Sigmoid colon (tissue), 7 donors: ENCODE data around the gene RAC2. TPM values are rescaled to one million over a fixed set of nuclear protein-coding genes. Genes with fewer than 3 reads are reported as not detected.

ENCODE experiments used
- DNase-seq: peaks from one replicate; pipeline ENCODE4 v3.0.0-alpha.2; 2019
- H3K27ac ChIP-seq, 4 donors: fragments of 200-600 bp; sonication (generic); one replicate each; pipeline ENCODE4 v1.5.1; 2016 to 2019; ENCODE audit warnings: mild to moderate bottlenecking in 1 of 4
- H3K27me3 ChIP-seq, 3 donors: fragments of 200-600 bp; sonication (generic); one replicate each; pipeline ENCODE4 v1.5.1; 2019; ENCODE audit warnings: mild to moderate bottlenecking in 1 of 3
- H3K36me3 ChIP-seq, 4 donors: fragments of 200-600 bp; sonication (generic); one replicate each; pipeline ENCODE4 v1.5.1; 2016 to 2019
- H3K4me1 ChIP-seq, 4 donors: fragments of 200-600 bp; sonication (generic); one replicate each; pipeline ENCODE4 v1.5.1; 2017 to 2019
- H3K4me3 ChIP-seq, 4 donors: fragments of 200-600 bp; sonication (generic); one replicate each; pipeline ENCODE4 v1.5.1; 2017 to 2019; ENCODE audit warnings: mild to moderate bottlenecking in 2 of 4, moderate library complexity in 1 of 4
- H3K9me3 ChIP-seq, 4 donors: fragments of 200-600 bp in 3 of 4; sonication (generic) in 3 of 4; one replicate each; pipeline versions ENCODE4 v1.5.1 to v1.6.1; 2013 to 2019
- EP300 ChIP-seq, 4 donors: sonication (generic); formaldehyde crosslinking; IDR thresholded peaks; one replicate each; pipeline ENCODE4 v1.6.1; 2017; ENCODE audit warnings: antibody characterized with exemption in 4 of 4
- POLR2A ChIP-seq, 2 donors: fragments of 450-650 bp; IDR thresholded peaks; one replicate each; pipeline ENCODE4 v1.6.1; 2016; ENCODE audit warnings: antibody characterized with exemption in 2 of 2, mild to moderate bottlenecking in 2 of 2, moderate library complexity in 2 of 2
- POLR2AphosphoS5 ChIP-seq, 4 donors: sonication (generic); formaldehyde crosslinking; IDR thresholded peaks; one replicate each; pipeline ENCODE4 v1.6.1; 2017; ENCODE audit warnings: antibody characterized with exemption in 4 of 4
- WGBS, 2 donors: extraction: QIAGEN DNeasy Blood & Tissue Kit; methylation state at CpG; one replicate each; pipeline ENCODE4 v1.1.7; 2013; 5-methylcytosine and 5-hydroxymethylcytosine counted together
- intact Hi-C: fragments of 100-400 bp; cut with DNase I; formaldehyde crosslinking; loops from one replicate; pipeline ENCODE4 v1.15.1; 2023
- polyA plus RNA-seq, 3 donors: library from polyadenylated mRNA; stranded (reverse); fragments of 200-250 nt; gene quantifications; one replicate each; pipeline ENCODE4 v1.2.3, GENCODE V29; 2013
- total RNA-seq, 4 donors: library from RNA; depleted of rRNA; stranded (reverse); fragments of >200 nt; gene quantifications; one replicate each; pipeline ENCODE4 v1.1.0, GENCODE V29; 2016
- TF ChIP-seq, protein P1 (sequence below), 4 experiments: fragments of 450-650 bp in 3 of 4; fragments of 200-600 bp in 1 of 4; IDR thresholded peaks; one replicate each; pipeline ENCODE4 v1.5.1; 2016 to 2019; ENCODE audit warnings: antibody characterized with exemption in 4 of 4, mild to moderate bottlenecking in 3 of 4, moderate library complexity in 2 of 4
- donor health status: healthy with polysubstance abuse.
- donor health status: Bipolar disorder and iron deficiency.
- donor health status: healthy.

The RAC2 gene
- total and polyA plus RNA-seq, 7 donors: 3.0 to 138 (median 8.0) TPM

DNA sequence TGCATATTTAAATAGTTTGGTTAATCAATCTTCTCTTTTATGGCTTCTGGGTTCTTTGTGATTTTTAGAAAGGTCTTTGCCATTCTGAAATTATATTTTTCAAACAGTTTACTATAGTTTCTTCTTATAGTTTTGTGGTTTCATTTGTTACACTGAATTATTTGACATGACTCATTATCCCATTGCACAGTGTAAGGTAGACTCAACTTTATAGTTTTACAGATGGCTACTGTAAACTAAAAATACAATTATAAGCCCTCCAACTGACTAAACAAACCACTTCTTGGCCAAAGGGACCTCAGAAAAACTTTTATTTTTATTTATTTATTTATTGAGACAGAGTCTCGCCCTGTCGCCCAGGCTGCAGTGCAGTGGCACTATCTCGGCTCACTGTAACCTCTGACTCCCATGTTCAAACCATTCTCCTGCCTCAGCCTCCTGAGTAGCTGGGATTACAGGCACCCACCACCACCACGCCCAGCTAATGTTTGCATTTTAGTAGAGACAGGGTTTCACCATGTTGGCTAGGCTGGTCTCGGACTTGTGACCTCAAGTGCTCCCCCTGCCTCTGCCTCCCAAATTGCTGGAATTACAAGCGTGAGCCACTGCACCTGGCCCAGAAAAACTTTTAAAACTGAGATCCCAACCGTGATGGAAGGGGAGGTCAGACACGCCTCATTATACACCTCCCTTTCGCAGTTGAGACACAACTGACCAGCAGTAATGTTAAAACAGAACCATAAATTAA, 14.1 kb upstream of the RAC2 start:
- intact Hi-C loops: no loop called here
- Histone ChIP-seq H3K36me3 (no peaks in the 10 kb centered on the region), H3K9me3 (no peaks in the 10 kb centered on the region), H3K27ac (no peak overlapping the region), H3K27me3 (peaks cover 0 to 81% (median 47%) of the 10 kb centered on the region in 3 donors), H3K4me3 (no peak overlapping the region), H3K4me1 (no peaks in the 10 kb centered on the region)
- no peak for DNase-seq
- 25 to 73% methylated on average over 9 of the region's 9 CpGs for WGBS, 2 donors
- TF ChIP-seq, protein P1, sequence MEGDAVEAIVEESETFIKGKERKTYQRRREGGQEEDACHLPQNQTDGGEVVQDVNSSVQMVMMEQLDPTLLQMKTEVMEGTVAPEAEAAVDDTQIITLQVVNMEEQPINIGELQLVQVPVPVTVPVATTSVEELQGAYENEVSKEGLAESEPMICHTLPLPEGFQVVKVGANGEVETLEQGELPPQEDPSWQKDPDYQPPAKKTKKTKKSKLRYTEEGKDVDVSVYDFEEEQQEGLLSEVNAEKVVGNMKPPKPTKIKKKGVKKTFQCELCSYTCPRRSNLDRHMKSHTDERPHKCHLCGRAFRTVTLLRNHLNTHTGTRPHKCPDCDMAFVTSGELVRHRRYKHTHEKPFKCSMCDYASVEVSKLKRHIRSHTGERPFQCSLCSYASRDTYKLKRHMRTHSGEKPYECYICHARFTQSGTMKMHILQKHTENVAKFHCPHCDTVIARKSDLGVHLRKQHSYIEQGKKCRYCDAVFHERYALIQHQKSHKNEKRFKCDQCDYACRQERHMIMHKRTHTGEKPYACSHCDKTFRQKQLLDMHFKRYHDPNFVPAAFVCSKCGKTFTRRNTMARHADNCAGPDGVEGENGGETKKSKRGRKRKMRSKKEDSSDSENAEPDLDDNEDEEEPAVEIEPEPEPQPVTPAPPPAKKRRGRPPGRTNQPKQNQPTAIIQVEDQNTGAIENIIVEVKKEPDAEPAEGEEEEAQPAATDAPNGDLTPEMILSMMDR (IDR thresholded peaks at IDR 0.05): no peak
- TF ChIP-seq POLR2A (IDR thresholded peaks at IDR 0.05) (no peak), EP300 (IDR thresholded peaks at IDR 0.05) (no peak), POLR2AphosphoS5 (IDR thresholded peaks at IDR 0.05) (no peak)

DNA sequence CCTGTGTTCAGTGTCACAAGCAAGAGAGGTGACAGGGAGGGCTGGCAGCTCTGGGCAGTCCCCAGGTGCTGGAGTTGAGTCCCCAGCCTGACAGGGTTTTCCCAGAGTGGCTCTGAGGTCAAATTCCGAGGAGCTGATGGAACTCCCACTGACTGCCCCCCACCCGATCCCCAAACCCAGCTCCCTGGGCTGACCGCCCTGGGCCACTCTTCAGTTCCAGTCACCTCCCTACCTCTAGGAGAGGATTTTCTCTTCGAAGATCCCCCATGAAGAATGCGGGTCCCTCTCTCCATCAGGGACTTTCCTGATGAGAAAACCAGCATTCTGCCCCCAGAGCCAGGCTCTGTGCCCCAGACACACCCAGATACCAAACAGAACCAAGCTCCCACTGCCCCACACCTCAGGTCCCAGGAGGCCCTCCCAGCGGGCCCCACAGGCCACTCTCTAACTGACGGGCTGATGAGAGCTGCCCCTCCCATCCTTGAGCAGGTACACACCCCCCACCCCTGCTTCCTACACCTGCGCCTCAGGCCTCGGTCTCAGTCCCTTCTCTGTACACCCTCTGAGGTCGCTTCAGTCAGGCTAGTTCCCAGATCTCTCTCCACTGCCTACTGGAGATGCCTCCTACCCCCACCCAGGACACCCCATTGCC, 12.1 kb upstream of the RAC2 start:
- no peak for DNase-seq
- no peaks in the 10 kb centered on the region for H3K36me3 ChIP-seq
- no peak overlapping the region for H3K27ac ChIP-seq
- WGBS, 2 donors: 43 to 70% methylated on average over 10 of the region's 10 CpGs
- H3K4me1 ChIP-seq: no peaks in the 10 kb centered on the region
- TF ChIP-seq, protein P1 (IDR thresholded peaks at IDR 0.05): no peak
- TF ChIP-seq POLR2A (IDR thresholded peaks at IDR 0.05) (no peak), POLR2AphosphoS5 (IDR thresholded peaks at IDR 0.05) (no peak), EP300 (IDR thresholded peaks at IDR 0.05) (no peak)
- intact Hi-C loops: no loop called here
- peaks cover 0 to 75% (median 47%) of the 10 kb centered on the region in 3 donors for H3K27me3 ChIP-seq
- H3K4me3 ChIP-seq: no peak overlapping the region
- no peaks in the 10 kb centered on the region for H3K9me3 ChIP-seq

DNA sequence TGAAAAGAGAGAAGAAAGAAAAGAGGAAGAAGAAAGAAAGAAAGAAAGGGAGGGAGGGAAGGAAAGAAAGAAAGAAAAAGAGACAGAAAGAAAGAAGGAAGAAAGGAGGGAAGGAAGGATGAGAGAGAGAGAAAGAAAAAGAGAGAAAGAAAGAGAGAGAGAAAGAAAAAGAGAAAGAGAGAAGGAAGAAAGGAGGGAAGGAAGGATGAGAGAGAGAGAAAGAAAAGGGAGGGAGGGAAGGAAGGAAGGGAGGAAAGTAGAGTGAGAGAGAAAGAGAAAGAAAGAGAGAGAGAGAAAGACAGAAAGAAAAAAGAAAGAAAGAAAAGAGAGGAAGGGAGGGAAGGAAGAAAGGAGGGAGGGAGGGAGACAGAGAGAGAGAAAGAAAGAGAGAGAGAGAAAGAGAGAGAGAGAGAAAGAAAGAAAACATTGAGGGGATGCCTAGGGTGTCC, 11.5 kb upstream of the RAC2 start:
- no peaks in the 10 kb centered on the region for H3K9me3 ChIP-seq
- no peak for DNase-seq
- no peak overlapping the region for H3K27ac ChIP-seq
- no peaks in the 10 kb centered on the region for H3K36me3 ChIP-seq
- peaks cover 0 to 69% (median 44%) of the 10 kb centered on the region in 3 donors for H3K27me3 ChIP-seq
- H3K4me1 ChIP-seq: no peaks in the 10 kb centered on the region
- H3K4me3 ChIP-seq: no peak overlapping the region
- intact Hi-C loops: no loop called here
- TF ChIP-seq POLR2AphosphoS5 (IDR thresholded peaks at IDR 0.05) (no peak), POLR2A (IDR thresholded peaks at IDR 0.05) (no peak), EP300 (IDR thresholded peaks at IDR 0.05) (no peak)
- TF ChIP-seq, protein P1 (IDR thresholded peaks at IDR 0.05): no peak

DNA sequence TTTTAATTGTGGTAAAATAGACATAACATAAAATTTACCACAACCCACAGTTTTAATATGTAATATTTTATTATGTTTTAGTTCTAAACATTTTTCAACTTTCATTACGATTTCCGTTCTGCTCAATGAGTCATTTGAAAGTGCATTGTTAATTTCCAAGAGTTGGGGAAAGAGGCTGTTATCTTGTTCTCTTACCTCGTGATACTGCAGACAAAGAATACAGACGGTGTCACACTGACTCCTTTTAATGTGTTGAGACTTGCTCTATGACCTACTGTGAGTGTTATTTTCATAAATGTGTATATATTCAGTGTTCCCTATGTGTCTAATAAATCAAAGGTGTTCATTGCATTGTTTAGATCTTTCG, 10.8 kb upstream of the RAC2 start:
- H3K27ac ChIP-seq: no peak overlapping the region
- no peaks in the 10 kb centered on the region for H3K9me3 ChIP-seq
- TF ChIP-seq EP300 (IDR thresholded peaks at IDR 0.05) (no peak), POLR2A (IDR thresholded peaks at IDR 0.05) (no peak), POLR2AphosphoS5 (IDR thresholded peaks at IDR 0.05) (no peak)
- TF ChIP-seq, protein P1 (IDR thresholded peaks at IDR 0.05): no peak
- DNase-seq: no peak
- peaks cover 0 to 61% (median 37%) of the 10 kb centered on the region in 3 donors for H3K27me3 ChIP-seq
- intact Hi-C loops: no loop called here
- no peaks in the 10 kb centered on the region for H3K4me1 ChIP-seq
- H3K36me3 ChIP-seq: no peaks in the 10 kb centered on the region
- WGBS, 2 donors: 62 to 79% methylated on average over 5 of the region's 5 CpGs
- H3K4me3 ChIP-seq: no peak overlapping the region
